ENCODE data around the gene TFG. TPM values are rescaled to one million over a fixed set of nuclear protein-coding genes. Genes with fewer than 3 reads are reported as not detected.

TFG gene
- total RNA-seq, 5 donors from 2014 or later (not counting 1 experiment from before 2014, with no cell fraction given) = 37.8 to 49.4 (median 44.1) TPM

DNA sequence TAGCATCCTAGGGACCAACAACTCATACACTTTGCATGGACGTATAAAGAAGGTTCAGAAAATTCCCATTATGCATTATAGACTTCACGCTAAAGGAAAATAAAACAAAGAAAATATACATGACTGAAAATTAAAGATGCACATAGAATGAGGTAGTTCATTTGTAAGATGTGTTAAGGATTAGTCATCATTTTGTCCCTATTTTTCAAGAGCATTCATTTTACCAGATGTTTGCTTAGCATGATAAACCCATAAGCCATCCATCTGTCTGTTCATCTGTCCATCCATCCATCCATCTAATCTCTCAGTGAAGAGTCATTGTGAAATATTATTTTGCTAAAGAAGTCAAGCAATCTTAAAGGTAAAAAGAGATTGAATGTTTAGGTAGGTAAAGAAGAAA, 80.3 kb downstream of the TFG start:
- ATAC-seq (replicated peaks in 1 of 4) (no peak), DNase-seq (no peak)
- WGBS (ENCODE audit: insufficient coverage) = no CpG with 5 or more reads among the region's 2 CpGs
- Mint-ChIP-seq H3K4me1 (no peaks in the 10 kb centered on the region), H3K27ac (no peak overlapping the region), H3K4me3 (no peak overlapping the region), H3K27me3 (no peaks in the 10 kb centered on the region), H3K9me3 (peaks cover 0 to 7% (median 0%) of the 10 kb centered on the region in 3 donors), H3K36me3 (no peaks in the 10 kb centered on the region)
- Histone ChIP-seq H3K27me3 (replicated peaks in 1 of 2; ENCODE audit: control insufficient read depth in 2 of 2, extremely low read depth in 1 of 2, insufficient read depth in 2 of 2, low read length in 1 of 2) (peaks cover 0 to 2% of the 10 kb centered on the region in 2 experiments), H3K9me3 (no peaks in the 10 kb centered on the region), H3K4me3 (ENCODE audit: control insufficient read depth in 1 of 2, extremely low read depth in 1 of 2, low read length in 1 of 2) (no peak overlapping the region), H3K4me1 (ENCODE audit: control insufficient read depth in 1 of 2, extremely low read depth in 1 of 2, insufficient read depth in 2 of 2, low read length in 2 of 2) (no peaks in the 10 kb centered on the region), H3K27ac (ENCODE audit: low read length) (no peak overlapping the region), H3K36me3 (ENCODE audit: control insufficient read depth in 2 of 2, extremely low read depth in 1 of 2, insufficient read depth in 1 of 2, low read length in 1 of 2) (no peaks in the 10 kb centered on the region)
- CTCF ChIA-PET = no interaction called here
- POLR2A ChIA-PET = no interaction called here

DNA sequence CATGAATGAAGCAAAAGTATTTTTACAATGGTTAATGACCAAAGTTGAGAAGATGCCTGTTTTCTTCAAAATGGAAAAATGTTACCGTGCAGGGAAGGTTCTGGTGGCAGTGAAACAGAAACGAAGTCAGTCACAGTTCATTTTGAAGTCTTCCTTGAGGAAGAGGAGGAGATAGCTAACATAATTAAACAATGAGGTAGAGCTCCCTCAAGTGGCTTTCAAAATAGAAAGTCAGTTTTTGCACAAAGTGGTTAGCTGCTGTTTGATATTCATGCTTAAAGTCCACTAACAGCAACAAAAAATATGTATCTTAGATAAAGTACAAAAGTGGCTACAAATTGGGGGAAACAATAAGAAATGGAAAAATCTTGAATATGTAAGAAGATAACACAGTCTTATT, 87.3 kb downstream of the TFG start:
- Mint-ChIP-seq H3K36me3 (no peaks in the 10 kb centered on the region), H3K27me3 (no peaks in the 10 kb centered on the region), H3K27ac (no peak overlapping the region), H3K9me3 (no peaks in the 10 kb centered on the region), H3K4me1 (peaks cover 0 to 6% (median 5%) of the 10 kb centered on the region in 3 donors), H3K4me3 (no peak overlapping the region)
- Histone ChIP-seq H3K4me1 (ENCODE audit: control insufficient read depth in 1 of 2, extremely low read depth in 1 of 2, insufficient read depth in 2 of 2, low read length in 2 of 2) (no peaks in the 10 kb centered on the region), H3K36me3 (ENCODE audit: control insufficient read depth in 2 of 2, extremely low read depth in 1 of 2, insufficient read depth in 1 of 2, low read length in 1 of 2) (no peaks in the 10 kb centered on the region), H3K27me3 (replicated peaks in 1 of 2; ENCODE audit: control insufficient read depth in 2 of 2, extremely low read depth in 1 of 2, insufficient read depth in 2 of 2, low read length in 1 of 2) (peaks cover 0 to 2% of the 10 kb centered on the region in 2 experiments), H3K4me3 (ENCODE audit: control insufficient read depth in 1 of 2, extremely low read depth in 1 of 2, low read length in 1 of 2) (no peak overlapping the region), H3K27ac (ENCODE audit: low read length) (no peak overlapping the region), H3K9me3 (no peaks in the 10 kb centered on the region)
- 0% methylated on average over 1 of the region's 2 CpGs for WGBS (ENCODE audit: insufficient coverage)
- CTCF ChIA-PET = interaction anchor here in 1 of 2 donors (0.9 to 1.3 kb wide), 2 partner anchors 10 to 965 kb away, joined by 3 to 7 read pairs; no protein-coding TSS in a partner anchor
- no peak for ATAC-seq (replicated peaks in 1 of 4)
- peak in 1 of 35 experiments; percentile 4 for DNase-seq
- POLR2A ChIA-PET = interaction anchor here in 1 of 2 donors (0.7 kb wide), 1 partner anchor 8 kb away, joined by 3 read pairs; no protein-coding TSS in a partner anchor

- H3K36me3 Mint-ChIP-seq = no peaks in the 10 kb centered on the region
- POLR2A ChIA-PET = no interaction called here
- no peaks in the 10 kb centered on the region for H3K27me3 Mint-ChIP-seq
- no peak for ATAC-seq (replicated peaks in 1 of 4)
- H3K4me1 ChIP-seq (ENCODE audit: control insufficient read depth in 1 of 2, extremely low read depth in 1 of 2, insufficient read depth in 2 of 2, low read length in 2 of 2) = no peaks in the 10 kb centered on the region
- H3K4me3 ChIP-seq (ENCODE audit: control insufficient read depth in 1 of 2, extremely low read depth in 1 of 2, low read length in 1 of 2) = no peak overlapping the region
- no peaks in the 10 kb centered on the region for H3K9me3 ChIP-seq
- no peaks in the 10 kb centered on the region for H3K9me3 Mint-ChIP-seq
- WGBS (ENCODE audit: insufficient coverage) = no CpG with 5 or more reads among the region's 1 CpG
- CTCF ChIA-PET = interaction anchor here in 1 of 2 donors (0.7 kb wide), 1 partner anchor 80 kb away, joined by 5 read pairs; no protein-coding TSS in a partner anchor
- no peak overlapping the region for H3K27ac Mint-ChIP-seq
- H3K27ac ChIP-seq (ENCODE audit: low read length) = no peak overlapping the region
- DNase-seq = no peak
- peaks cover 0 to 6% (median 5%) of the 10 kb centered on the region in 3 donors for H3K4me1 Mint-ChIP-seq
- no peak overlapping the region for H3K4me3 Mint-ChIP-seq
- H3K27me3 ChIP-seq (replicated peaks in 1 of 2; ENCODE audit: control insufficient read depth in 2 of 2, extremely low read depth in 1 of 2, insufficient read depth in 2 of 2, low read length in 1 of 2) = peaks cover 0 to 2% of the 10 kb centered on the region in 2 experiments
- no peaks in the 10 kb centered on the region for H3K36me3 ChIP-seq (ENCODE audit: control insufficient read depth in 2 of 2, extremely low read depth in 1 of 2, insufficient read depth in 1 of 2, low read length in 1 of 2)
Measured at GRCh38 chr3:100798012-100798411, 88.7 kb downstream of the TFG start.

Other genes with a start within 250 kb of the TFG start
- gene TMEM45A, start 216.9 kb upstream of the TFG start, total RNA-seq = under 1 TPM in 4 of 5 donors, not detected in 1; 0.15 to 0.36 (median 0.18) TPM
- gene ADGRG7, start 99.9 kb upstream of the TFG start, total RNA-seq = not detected